Measurements from ENCODE around the gene BTG1. TPM values are rescaled to one million over a fixed set of nuclear protein-coding genes. Genes with fewer than 3 reads are reported as not detected.

BTG1 gene
- total and polyA plus RNA-seq, 8 donors = 87.9 to 308 (median 262) TPM

GRCh38 chr12:92183575-92183974, 37.9 kb upstream of the BTG1 start:
- H3K4me1 ChIP-seq = no peaks in the 10 kb centered on the region
- no peak for DNase-seq
- H3K36me3 ChIP-seq = no peaks in the 10 kb centered on the region
- H3K4me3 ChIP-seq = no peak overlapping the region
- H3K27ac ChIP-seq = no peak overlapping the region
- no peaks in the 10 kb centered on the region for H3K27me3 ChIP-seq
- no peak for TF ChIP-seq CTCF (IDR thresholded peaks at IDR 0.05)
- peaks cover 0 to 8% of the 10 kb centered on the region in 2 donors for H3K9me3 ChIP-seq
- intact Hi-C loops (cut with DNase I) = no loop called here
- no peak for ATAC-seq

GRCh38 chr12:92178340-92178739, 32.7 kb upstream of the BTG1 start:
- TF ChIP-seq CTCF (IDR thresholded peaks at IDR 0.05) = no peak
- Histone ChIP-seq H3K9me3 (peaks cover 0 to 4% of the 10 kb centered on the region in 2 donors), H3K36me3 (no peaks in the 10 kb centered on the region), H3K27me3 (no peaks in the 10 kb centered on the region), H3K4me3 (no peak overlapping the region), H3K27ac (no peak overlapping the region), H3K4me1 (no peaks in the 10 kb centered on the region)
- DNase-seq = no peak
- intact Hi-C loops (cut with DNase I) = no loop called here
- ATAC-seq = no peak

- Histone ChIP-seq H3K9me3 (no peaks in the 10 kb centered on the region), H3K27me3 (no peaks in the 10 kb centered on the region), H3K27ac (no peak overlapping the region), H3K4me3 (no peak overlapping the region), H3K36me3 (no peaks in the 10 kb centered on the region), H3K4me1 (no peaks in the 10 kb centered on the region)
- intact Hi-C loops (cut with DNase I) = no loop called here
- TF ChIP-seq CTCF (IDR thresholded peaks at IDR 0.05) = no peak
- DNase-seq (no peak), ATAC-seq (no peak)
Measured at GRCh38 chr12:92176646-92177045, 31.0 kb upstream of the BTG1 start.

- Histone ChIP-seq H3K9me3 (no peaks in the 10 kb centered on the region), H3K27ac (no peak overlapping the region), H3K36me3 (no peaks in the 10 kb centered on the region), H3K4me3 (no peak overlapping the region), H3K4me1 (no peaks in the 10 kb centered on the region), H3K27me3 (no peaks in the 10 kb centered on the region)
- intact Hi-C loops (cut with DNase I) = no loop called here
- no peak for DNase-seq
- no peak for TF ChIP-seq CTCF (IDR thresholded peaks at IDR 0.05)
- no peak for ATAC-seq
Measured at GRCh38 chr12:92175961-92176360, 30.3 kb upstream of the BTG1 start.

- H3K9me3 ChIP-seq = no peaks in the 10 kb centered on the region
- intact Hi-C loops (cut with DNase I) = no loop called here
- ATAC-seq (no peak), DNase-seq (no peak)
- H3K4me1 ChIP-seq = no peaks in the 10 kb centered on the region
- no peak for TF ChIP-seq CTCF (IDR thresholded peaks at IDR 0.05)
- H3K36me3 ChIP-seq = no peaks in the 10 kb centered on the region
- no peak overlapping the region for H3K4me3 ChIP-seq
- no peaks in the 10 kb centered on the region for H3K27me3 ChIP-seq
- H3K27ac ChIP-seq = no peak overlapping the region
Measured at GRCh38 chr12:92170050-92170449, 24.4 kb upstream of the BTG1 start.

All from left lung (tissue), 10 donors.